IMR-90 (cell line): ENCODE results near the gene C1QTNF5. TPM values are rescaled to one million over a fixed set of nuclear protein-coding genes. Genes with fewer than 3 reads are reported as not detected.

ENCODE experiments used
- ATAC-seq: fragments of 200-7000 bp; cut with Tn5 transposase; 2 replicates; pipeline ENCODE4 v1.9.1; 2020; ENCODE audit warnings: low read depth, mild to moderate bottlenecking, moderate library complexity
- BruUV-seq: library from RNA; stranded (reverse); fragments of 400-500 nt; replicated peaks from 2 replicates; lab custom pipeline; 2021; lab: Mats Ljungman, UMichigan
- CTCF ChIA-PET: fragments of 300-600 bp; formaldehyde crosslinking; extraction: SDS; loops from one replicate; lab custom pipeline; 2021; ENCODE audit warnings: antibody characterized with exemption; lab: Yijun Ruan, JAX
- POLR2A ChIA-PET: fragments of 300-600 bp; sonication (Branson Sonifier 250); formaldehyde crosslinking; loops from one replicate; lab custom pipeline; 2022; ENCODE audit warnings: antibody characterized with exemption; ENCODE audit not compliant: unreplicated experiment; lab: Charles Lee
- DNase-seq: peaks from one replicate; pipeline ENCODE4 v3.0.0; 2013
- H2AFZ ChIP-seq: replicated peaks from 2 replicates; pipeline ENCODE3; 2013; ENCODE audit warnings: low read length, mild to moderate bottlenecking; ENCODE audit not compliant: poor library complexity
- H2AK5ac ChIP-seq: 2 replicates; pipeline ENCODE4 v1.6.1; 2013; ENCODE audit warnings: low read depth, low read length, inconsistent platforms
- H2AK9ac ChIP-seq: replicated peaks from 2 replicates; pipeline ENCODE3; 2013; ENCODE audit warnings: mild to moderate bottlenecking, low read depth, low read length, moderate library complexity; ENCODE audit not compliant: poor library complexity
- H2BK120ac ChIP-seq: 2 replicates; pipeline ENCODE4 v1.6.1; 2013; ENCODE audit warnings: low read depth, low read length, inconsistent platforms
- H2BK15ac ChIP-seq: 3 replicates; pipeline ENCODE4 v1.6.1; 2013; ENCODE audit warnings: low read depth, low read length, inconsistent platforms
- H2BK20ac ChIP-seq: 2 replicates; pipeline ENCODE4 v1.6.1; 2013; ENCODE audit warnings: low read depth, mild to moderate bottlenecking, inconsistent platforms, low read length, moderate library complexity
- H2BK5ac ChIP-seq: 2 replicates; pipeline ENCODE4 v1.6.1; 2013; ENCODE audit warnings: mild to moderate bottlenecking, low read depth, low read length, inconsistent platforms; ENCODE audit not compliant: poor library complexity, severe bottlenecking
- H3K14ac ChIP-seq: replicated peaks from 2 replicates; pipeline ENCODE4 v1.6.1; 2013; ENCODE audit warnings: low read depth, low read length, inconsistent platforms
- H3K18ac ChIP-seq: 2 replicates; pipeline ENCODE4 v1.6.1; 2013; ENCODE audit warnings: low read depth, low read length, control low read depth
- H3K23ac ChIP-seq: 2 replicates; pipeline ENCODE4 v1.6.1; 2013; ENCODE audit warnings: low read depth, low read length, inconsistent platforms
- H3K27ac ChIP-seq: 2 replicates; pipeline ENCODE4 v1.5.1; 2013; ENCODE audit warnings: mild to moderate bottlenecking, control low read depth, low read length; ENCODE audit not compliant: insufficient read depth
- H3K27me3 ChIP-seq: 2 replicates; pipeline ENCODE4 v1.6.1; 2013; ENCODE audit warnings: low read length; ENCODE audit not compliant: control insufficient read depth, insufficient read depth
- H3K36me3 ChIP-seq: 2 replicates; pipeline ENCODE4 v1.6.1; 2013; ENCODE audit warnings: low read length, mixed read lengths; ENCODE audit not compliant: control insufficient read depth, insufficient read depth
- H3K4ac ChIP-seq: 2 replicates; pipeline ENCODE4 v1.6.1; 2013; ENCODE audit warnings: low read depth, low read length, inconsistent platforms
- H3K4me1 ChIP-seq: 2 replicates; pipeline ENCODE4 v1.6.1; 2013; ENCODE audit warnings: low read length, mixed read lengths; ENCODE audit not compliant: control insufficient read depth, insufficient read depth
- H3K4me2 ChIP-seq: 2 replicates; pipeline ENCODE4 v1.6.1; 2013; ENCODE audit warnings: low read depth, mild to moderate bottlenecking, control low read depth, low read length, moderate library complexity
- H3K4me3 ChIP-seq: 2 replicates; pipeline ENCODE4 v1.5.1; 2013; ENCODE audit warnings: low read depth, mild to moderate bottlenecking, control low read depth, low read length, moderate library complexity; ENCODE audit not compliant: insufficient read depth
- H3K56ac ChIP-seq: 2 replicates; pipeline ENCODE4 v1.6.1; 2013; ENCODE audit warnings: low read length, inconsistent platforms; ENCODE audit not compliant: insufficient read depth; ENCODE audit errors: extremely low read depth
- H3K79me1 ChIP-seq, 2 experiments: 2 replicates each; pipeline ENCODE4 v1.6.1; 2013; ENCODE audit warnings: low read length in 2 of 2, inconsistent platforms in 1 of 2, low read depth in 1 of 2
- H3K9ac ChIP-seq: 2 replicates; pipeline ENCODE4 v1.6.1; 2013; ENCODE audit warnings: low read depth, low read length, control low read depth
- H3K9me1 ChIP-seq: 2 replicates; pipeline ENCODE4 v1.6.1; 2013; ENCODE audit warnings: low read length, inconsistent platforms; ENCODE audit not compliant: insufficient read depth
- H3K9me3 ChIP-seq: 2 replicates; pipeline ENCODE4 v1.6.1; 2013; ENCODE audit warnings: low read length; ENCODE audit not compliant: control insufficient read depth, insufficient read depth
- H4K20me1 ChIP-seq: 2 replicates; pipeline ENCODE4 v1.6.1; 2013; ENCODE audit warnings: low read length, inconsistent platforms; ENCODE audit not compliant: insufficient read depth
- H4K5ac ChIP-seq: 2 replicates; pipeline ENCODE4 v1.6.1; 2013; ENCODE audit warnings: mild to moderate bottlenecking, low read depth, low read length, control low read depth
- H4K8ac ChIP-seq, 2 experiments: 2 replicates each; pipeline ENCODE4 v1.6.1; 2013; ENCODE audit warnings: low read depth in 2 of 2, low read length in 2 of 2, control low read depth in 1 of 2, inconsistent platforms in 1 of 2
- H4K91ac ChIP-seq: 2 replicates; pipeline ENCODE4 v1.6.1; 2013; ENCODE audit warnings: low read depth, low read length, inconsistent platforms; ENCODE audit not compliant: insufficient read depth
- MXI1 ChIP-seq: IDR thresholded peaks from 2 replicates; pipeline ENCODE4 v1.6.1; 2012; ENCODE audit warnings: low read depth, mild to moderate bottlenecking, low read length, moderate library complexity, borderline replicate concordance
- RFX5 ChIP-seq: IDR thresholded peaks from 2 replicates; pipeline ENCODE4 v1.8.0; 2012; ENCODE audit warnings: low read depth, mild to moderate bottlenecking, low read length, moderate library complexity
- USF2 ChIP-seq: fragments of 150-350 bp; IDR thresholded peaks from 2 replicates; pipeline ENCODE4 v1.6.1; 2017; ENCODE audit warnings: mild to moderate bottlenecking, antibody characterized with exemption, low read length, low read depth
- WGBS, 2 experiments: methylation state at CpG; one replicate each; pipeline versions ENCODE4 v1.1.5 to v1.1.7; 2013; ENCODE audit warnings: missing lambda C conversion rate in 2 of 2; ENCODE audit not compliant: insufficient read length in 1 of 2; ENCODE audit errors: extremely low coverage in 2 of 2; 5-methylcytosine and 5-hydroxymethylcytosine counted together
- dilution Hi-C: fragments of 300-500 bp; cut with HindIII; formaldehyde crosslinking; loops from one replicate; pipeline ENCODE4 v1.14.3; 2018; ENCODE audit warnings: low sequenced_read_pairs; ENCODE audit not compliant: unreplicated experiment
- in situ Hi-C: fragments of 300-500 bp; cut with MboI; formaldehyde crosslinking; loops from 3 replicates; pipeline ENCODE4 v1.14.3; 2019; ENCODE audit warnings: low sequenced_read_pairs, inconsistent platforms, mixed read lengths
- intact Hi-C: fragments of 100-400 bp; cut with micrococcal nuclease; formaldehyde crosslinking; loops from 2 replicates; pipeline ENCODE4 v1.10.0; 2022
- polyA plus RNA-seq, 3 experiments: library from polyadenylated mRNA; depleted of rRNA; stranded (reverse); fragments of >200 nt; gene quantifications; 2 replicates each; pipeline ENCODE4 v1.2.3, GENCODE V29; 2012; ENCODE audit warnings: low replicate concordance in 1 of 3
- total RNA-seq: library from RNA; depleted of rRNA; stranded (reverse); fragments of >200 nt; gene quantifications from 2 replicates; pipeline ENCODE4 v1.2.3, GENCODE V29; 2012

The C1QTNF5 gene
- total and polyA plus RNA-seq, 2 of the 4 experiments (the other 2 are of a cell fraction), result 2.0 to 5.4 TPM

- Histone ChIP-seq H4K5ac (peak overlapping the region; percentile 62), H3K14ac (peak overlapping the region; percentile 98), H3K9me3 (no peaks in the 10 kb centered on the region), H3K4ac (peak overlapping the region; percentile 98), H4K8ac (peak overlapping the region; percentile 64 to 95), H2BK5ac (peak overlapping the region; percentile 93), H2BK20ac (peak overlapping the region; percentile 87), H3K36me3 (peaks cover 2% of the 10 kb centered on the region; the same call in 1 of the 2 replicates), H3K27me3 (no peaks in the 10 kb centered on the region), H2AK5ac (peak overlapping the region; percentile 97), H3K9ac (peak overlapping the region; percentile 79), H3K4me3 (peak overlapping the region; percentile 11), H3K9me1 (peaks cover 14% of the 10 kb centered on the region), H3K23ac (peak overlapping the region; percentile 94), H2BK120ac (peak overlapping the region; percentile 96), H2AFZ (peak overlapping the region; percentile 92), H3K56ac (peak overlapping the region; percentile 96), H3K79me1 (peaks cover 17 to 42% of the 10 kb centered on the region in 2 experiments; a peak in 3 of 4 replicates), H2AK9ac (peak overlapping the region; percentile 100), H3K4me2 (peak overlapping the region; percentile 75), H3K4me1 (peaks cover 26% of the 10 kb centered on the region), H3K18ac (peak overlapping the region; percentile 68), H3K27ac (peak overlapping the region; percentile 96), H4K91ac (peak overlapping the region; percentile 99), H2BK15ac (peak overlapping the region; percentile 82; the same call in 2 of the 3 replicates), H4K20me1 (peaks cover 5% of the 10 kb centered on the region; the same call in 1 of the 2 replicates)
- TF ChIP-seq USF2 (peak; percentile 77), RFX5 (no peak), MXI1 (0 out of 2 replicates have a peak, but pooled peaks have one; percentile 3)
- peak; percentile 51 for ATAC-seq
- 0% methylated on average over 2 of the region's 9 CpGs; no CpG with 5 or more reads in 1 of the 2 experiments for WGBS, 2 experiments
- no TSS peak for BruUV-seq
- in situ Hi-C loops, result no loop called here
- DNase-seq, result peak; percentile 90
- ChIA-PET CTCF (interaction anchor here (0.7 to 2.0 kb wide), 20 partner anchors 12 to 270 kb away, joined by 3 to 20 read pairs (median 5); partner anchors contain the start of genes DPAGT1, MCAM and VPS11), POLR2A (interaction anchor here (0.6 to 1.9 kb wide), 8 partner anchors 13 to 553 kb away, joined by 3 to 8 read pairs (median 5); partner anchors contain the start of genes CBL, DPAGT1 and MCAM)
- dilution Hi-C loops, result no loop called here
- intact Hi-C loops, result loop anchor here (1.0 to 5.0 kb wide), 8 partner anchors 17 to 242 kb away; partner anchors contain the start of genes ABCG4 and CBL
These were observed 2.9 kb downstream of the C1QTNF5 start for GRCh38 chr11:119337581-119338317.
